ENCODE results near the gene ATP6V1F.

ATP6V1F gene, protein sequence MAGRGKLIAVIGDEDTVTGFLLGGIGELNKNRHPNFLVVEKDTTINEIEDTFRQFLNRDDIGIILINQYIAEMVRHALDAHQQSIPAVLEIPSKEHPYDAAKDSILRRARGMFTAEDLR

DNA sequence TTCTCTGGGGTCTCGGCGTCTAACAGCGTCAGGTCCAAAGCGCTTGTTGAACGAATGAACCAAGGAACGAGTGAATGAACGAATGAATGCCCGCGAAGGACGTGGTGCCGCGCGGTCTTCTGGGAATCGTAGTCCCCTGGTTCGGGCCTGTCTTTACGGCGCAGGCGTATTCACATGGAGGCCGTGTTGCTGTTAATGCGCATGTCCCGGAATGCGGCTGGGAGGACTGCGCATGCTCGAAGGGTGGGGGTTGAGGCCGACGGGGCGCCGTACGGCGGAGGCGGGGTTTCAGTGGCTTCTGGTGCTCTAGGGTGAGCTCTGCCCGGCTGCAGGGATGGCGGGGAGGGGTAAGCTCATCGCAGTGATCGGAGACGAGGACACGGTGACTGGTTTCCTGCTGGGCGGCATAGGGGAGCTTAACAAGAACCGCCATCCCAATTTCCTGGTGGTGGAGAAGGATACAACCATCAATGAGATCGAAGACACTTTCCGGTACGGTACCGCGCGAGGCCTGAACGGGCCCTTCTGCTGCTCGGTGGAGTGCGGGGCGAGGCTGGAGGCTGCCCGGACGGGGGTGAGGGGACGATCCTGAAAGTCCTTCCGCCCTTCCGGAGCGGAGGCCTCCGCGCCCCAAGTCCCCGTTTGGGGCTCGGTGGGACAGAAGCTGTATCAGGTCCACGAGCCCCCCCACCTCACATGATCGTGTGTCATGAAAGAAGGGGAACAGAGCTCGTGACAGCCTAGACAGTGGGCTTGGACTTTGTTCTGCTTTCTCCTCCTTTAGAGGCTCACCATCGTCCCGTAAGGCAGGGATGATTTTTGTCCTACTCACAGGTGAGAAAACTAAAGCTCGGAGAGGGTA lies at the start of gene ATP6V1F:
Gene ATP6V1F, plus strand, starts transcription at position 286 of the 862 bp plus-strand sequence. Its CDS starts 49 bp downstream, at position 335.
- ChIA-PET CTCF (interaction anchor here (0.6 to 4.5 kb wide), 21 partner anchors 9 to 436 kb away, joined by 3 to 24 read pairs (median 6); no protein-coding TSS in a partner anchor), POLR2A (interaction anchor here (0.7 kb wide), 1 partner anchor 21 kb away, joined by 4 read pairs; no protein-coding TSS in a partner anchor)
- DNase-seq (ENCODE audit: extremely low spot score), result peak; percentile 99
- no peak for TF ChIP-seq CTCF (IDR thresholded peaks at IDR 0.05; ENCODE audit: control extremely low read depth, extremely low read depth, low read depth, missing control alignments)

- TF ChIP-seq CTCF (IDR thresholded peaks at IDR 0.05; ENCODE audit: control extremely low read depth, extremely low read depth, low read depth, missing control alignments), result no peak
- CTCF ChIA-PET, result interaction anchor here (1.5 to 1.6 kb wide), 2 partner anchors 9 to 54 kb away, joined by 3 read pairs; no protein-coding TSS in a partner anchor
- POLR2A ChIA-PET, result no interaction called here
- DNase-seq (ENCODE audit: extremely low spot score), result no peak
Observed at GRCh38 chr7:128814499-128814898, 48.2 kb upstream of the ATP6V1F start.

DNA sequence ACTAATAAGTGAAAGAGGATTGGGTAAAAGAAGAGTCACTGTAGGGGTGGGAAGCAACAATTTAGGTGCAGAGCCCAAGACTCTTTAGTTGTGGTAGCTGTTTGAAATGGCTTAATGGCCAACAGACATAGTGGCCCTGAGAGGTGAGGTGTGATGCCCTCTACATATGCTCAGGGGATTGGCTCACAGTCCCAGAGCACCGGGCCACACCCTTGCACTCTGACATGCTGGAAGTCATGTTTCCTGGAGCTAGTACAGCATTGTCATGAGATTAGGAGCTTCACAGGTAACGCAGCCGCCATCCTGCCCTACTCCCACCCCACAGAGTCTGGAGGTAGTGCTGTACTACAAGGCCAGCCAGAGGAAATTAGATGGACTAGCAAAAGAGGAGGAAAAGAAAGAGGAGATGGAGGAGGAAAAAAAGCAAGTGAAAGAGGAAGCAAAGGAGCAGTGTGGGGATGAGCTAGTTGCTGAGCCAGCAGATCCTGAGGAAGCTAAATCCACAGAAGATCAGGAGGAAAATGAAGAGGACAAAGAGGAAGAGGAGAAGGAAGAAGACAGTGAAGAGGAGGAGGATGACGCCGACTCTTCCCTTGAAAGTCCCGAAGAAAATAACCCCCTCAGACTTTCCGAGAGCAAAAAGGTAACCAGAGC lies 47.2 kb upstream of the ATP6V1F start:
- ChIA-PET CTCF (interaction anchor here (1.5 to 1.6 kb wide), 2 partner anchors 8 to 53 kb away, joined by 3 read pairs; no protein-coding TSS in a partner anchor), POLR2A (no interaction called here)
- TF ChIP-seq CTCF (IDR thresholded peaks at IDR 0.05; ENCODE audit: control extremely low read depth, extremely low read depth, low read depth, missing control alignments), result no peak
- DNase-seq (ENCODE audit: extremely low spot score), result no peak

DNA sequence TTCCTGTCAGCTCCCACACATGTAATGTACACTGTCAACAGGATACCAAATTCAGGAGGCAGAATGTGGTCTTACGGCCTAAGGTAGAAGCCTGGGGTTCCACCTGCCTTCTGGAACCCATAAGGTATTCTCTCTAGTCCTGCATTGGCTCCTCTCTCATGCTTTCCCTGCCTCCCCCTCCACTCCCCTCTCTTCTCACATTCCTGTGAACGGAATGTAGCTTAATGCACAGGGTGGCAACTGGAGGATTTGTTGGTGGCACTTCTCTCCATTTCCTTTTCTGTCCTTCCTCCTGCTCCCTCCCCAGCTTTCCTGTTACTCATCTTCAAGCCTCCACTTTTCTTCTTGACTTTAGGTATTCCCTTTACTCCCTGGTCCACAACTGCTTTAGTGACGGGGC lies 44.0 kb upstream of the ATP6V1F start:
- POLR2A ChIA-PET, result no interaction called here
- no peak for DNase-seq (ENCODE audit: extremely low spot score)
- CTCF ChIA-PET, result interaction anchor here (1.0 to 1.4 kb wide), 7 partner anchors 9 to 65 kb away, joined by 3 to 4 read pairs (median 3); no protein-coding TSS in a partner anchor
- no peak for TF ChIP-seq CTCF (IDR thresholded peaks at IDR 0.05; ENCODE audit: control extremely low read depth, extremely low read depth, low read depth, missing control alignments)

GRCh38 chr7:128821724-128822123 lies 40.9 kb upstream of the ATP6V1F start:
- POLR2A ChIA-PET, result no interaction called here
- DNase-seq (ENCODE audit: extremely low spot score), result no peak
- no peak for TF ChIP-seq CTCF (IDR thresholded peaks at IDR 0.05; ENCODE audit: control extremely low read depth, extremely low read depth, low read depth, missing control alignments)
- CTCF ChIA-PET, result interaction anchor here (1.0 to 2.6 kb wide), 2 partner anchors 10 to 15 kb away, joined by 4 to 7 read pairs; no protein-coding TSS in a partner anchor

GRCh38 chr7:128826512-128826911 lies 36.1 kb upstream of the ATP6V1F start:
- ChIA-PET CTCF (interaction anchor here (4.4 kb wide), 1 partner anchor 16 kb away, joined by 18 read pairs; no protein-coding TSS in a partner anchor), POLR2A (no interaction called here)
- TF ChIP-seq CTCF (IDR thresholded peaks at IDR 0.05; ENCODE audit: control extremely low read depth, extremely low read depth, low read depth, missing control alignments), result no peak
- DNase-seq (ENCODE audit: extremely low spot score), result no peak

Measured in GM10248 (cell line).